B cell (primary cell): ENCODE results near the gene TRIM9. TPM values are rescaled to one million over a fixed set of nuclear protein-coding genes. Genes with fewer than 3 reads are reported as not detected.

Experiments used
- ATAC-seq: fragments of 200-7000 bp; cut with Tn5 transposase; one replicate; pipeline ENCODE4 v1.10.0; 2021; ENCODE audit warnings: low read depth, mild to moderate bottlenecking, moderate number of reproducible peaks, moderate library complexity
- CTCF ChIA-PET: fragments of 350-600 bp; sonication (Branson Sonifier 250); formaldehyde crosslinking; loops from one replicate; lab custom pipeline; 2021; ENCODE audit warnings: antibody characterized with exemption, inconsistent platforms; lab: Charles Lee
- POLR2A ChIA-PET: fragments of 350-600 bp; sonication (Branson Sonifier 250); formaldehyde crosslinking; loops from one replicate; lab custom pipeline; 2021; ENCODE audit warnings: antibody characterized with exemption; lab: Charles Lee
- DNase-seq: peaks from one replicate; pipeline ENCODE4 v3.0.0; 2013
- H2AFZ ChIP-seq: 2 replicates; pipeline ENCODE4 v1.6.1; 2012; ENCODE audit warnings: mild to moderate bottlenecking, low read depth, low read length; ENCODE audit not compliant: insufficient read depth, poor library complexity, severe bottlenecking
- H3K27ac ChIP-seq, 2 donors: 1 replicate in 1 of 2; 2 replicates in 1 of 2; pipeline ENCODE4 v1.5.1; 2012 to 2013; ENCODE audit warnings: low read length in 2 of 2, mild to moderate bottlenecking in 2 of 2, moderate library complexity in 1 of 2
- H3K27me3 ChIP-seq, 4 experiments: fragments of 200-600 bp in 1 of 4; sonication (generic) in 1 of 4; replicated peaks in 1 of 4; 1 replicate in 2 of 4; 2 replicates in 2 of 4; pipeline versions ENCODE4 v1.6.1 to v1.7.0; 2013 to 2016; ENCODE audit warnings: low read length in 3 of 4, mild to moderate bottlenecking in 2 of 4, mixed read lengths in 1 of 4, moderate library complexity in 1 of 4; ENCODE audit not compliant: insufficient read depth in 4 of 4, control insufficient read depth in 3 of 4; ENCODE audit errors: control extremely low read depth in 1 of 4
- H3K36me3 ChIP-seq, 2 experiments: replicated peaks in 1 of 2; 1 replicate in 1 of 2; 2 replicates in 1 of 2; pipeline versions ENCODE4 v1.6.1 to v1.7.1; 2013; ENCODE audit warnings: low read length in 1 of 2; ENCODE audit not compliant: insufficient read depth in 2 of 2, control insufficient read depth in 1 of 2; ENCODE audit errors: control extremely low read depth in 1 of 2, extremely low read depth in 1 of 2
- H3K4me1 ChIP-seq, 2 donors: fragments of 200-600 bp in 1 of 2; sonication (generic) in 1 of 2; 1 replicate in 1 of 2; 2 replicates in 1 of 2; pipeline versions ENCODE4 v1.5.1 to v1.6.1; 2013 to 2017; ENCODE audit warnings: low read length in 2 of 2; ENCODE audit not compliant: control insufficient read depth in 2 of 2, insufficient read depth in 2 of 2
- H3K4me2 ChIP-seq: replicated peaks from 2 replicates; pipeline ENCODE3; 2012; ENCODE audit warnings: mild to moderate bottlenecking, low read depth, low read length; ENCODE audit not compliant: poor library complexity, severe bottlenecking
- H3K4me3 ChIP-seq, 5 experiments: fragments of 200-600 bp in 1 of 5; sonication (generic) in 1 of 5; 1 replicate in 3 of 5; 2 replicates in 2 of 5; pipeline versions ENCODE4 v1.5.1 to v1.7.0; 2011 to 2016; ENCODE audit warnings: low read length in 4 of 5, mild to moderate bottlenecking in 4 of 5, low read depth in 2 of 5, control low read depth in 1 of 5, moderate library complexity in 1 of 5; ENCODE audit not compliant: insufficient read depth in 1 of 5; ENCODE audit errors: control extremely low read depth in 1 of 5, extremely low read depth in 1 of 5
- H3K79me2 ChIP-seq: fragments of 200-600 bp; sonication (generic); one replicate; pipeline ENCODE4 v1.6.0; 2016; ENCODE audit warnings: low read length; ENCODE audit not compliant: control insufficient read depth, insufficient read depth
- H3K9ac ChIP-seq: fragments of 200-600 bp; sonication (generic); 2 replicates; pipeline ENCODE4 v1.6.1; 2017; ENCODE audit warnings: mild to moderate bottlenecking, low read length, moderate library complexity
- H3K9me3 ChIP-seq, 3 donors: one replicate each; pipeline versions ENCODE4 v1.6.1 to v1.7.1; 2013; ENCODE audit warnings: low read length in 2 of 3; ENCODE audit not compliant: control insufficient read depth in 2 of 3, insufficient read depth in 1 of 3; ENCODE audit errors: control extremely low read depth in 1 of 3
- H4K20me1 ChIP-seq: 2 replicates; pipeline ENCODE4 v1.6.0; 2012; ENCODE audit warnings: mild to moderate bottlenecking, low read length; ENCODE audit not compliant: insufficient read depth, control insufficient read depth, poor library complexity, severe bottlenecking
- H3K27ac Mint-ChIP-seq: one replicate; pipeline ENCODE4 v1.8.0; 2021; ENCODE audit warnings: mixed read lengths
- H3K27me3 Mint-ChIP-seq: one replicate; pipeline ENCODE4 v1.8.0; 2021; ENCODE audit warnings: mixed read lengths
- H3K4me1 Mint-ChIP-seq: one replicate; pipeline ENCODE4 v1.8.0; 2021; ENCODE audit warnings: mixed read lengths
- H3K4me3 Mint-ChIP-seq: one replicate; pipeline ENCODE4 v1.8.0; 2021; ENCODE audit warnings: mixed read lengths
- H3K9me3 Mint-ChIP-seq: one replicate; pipeline ENCODE4 v1.8.0; 2022; ENCODE audit warnings: mixed read lengths; ENCODE audit not compliant: insufficient read depth
- CTCF ChIP-seq: fragments of 200-600 bp; IDR thresholded peaks from one replicate; pipeline ENCODE4 v1.8.0; 2022; ENCODE audit warnings: antibody characterized with exemption, mild to moderate bottlenecking
- EZH2 ChIP-seq: IDR thresholded peaks from 2 replicates; pipeline ENCODE4 v1.6.1; 2012; ENCODE audit warnings: borderline replicate concordance, low read depth, mild to moderate bottlenecking, moderate library complexity, low read length; ENCODE audit not compliant: insufficient read depth, poor library complexity, severe bottlenecking
- WGBS: methylation state at CpG from one replicate; pipeline ENCODE4 v1.1.5; 2013; ENCODE audit warnings: missing lambda C conversion rate; ENCODE audit not compliant: insufficient coverage; 5-methylcytosine and 5-hydroxymethylcytosine counted together
- intact Hi-C: fragments of 100-400 bp; cut with micrococcal nuclease; formaldehyde crosslinking; loops from one replicate; pipeline ENCODE4 v1.10.0; 2022
- polyA plus RNA-seq: library from polyadenylated mRNA; depleted of rRNA; stranded (reverse); fragments of >200 nt; gene quantifications from 2 replicates; pipeline ENCODE4 v1.2.3, GENCODE V29; 2012
- total RNA-seq, 2 donors: library from RNA; stranded (reverse); fragments of 120-200 nt in 1 of 2; gene quantifications; 1 replicate in 1 of 2; 2 replicates in 1 of 2; pipeline versions ENCODE4 v1.2.3 to v1.2.4, GENCODE V29; 2013 to 2022

Gene TRIM9
- total and polyA plus RNA-seq, 2 donors (not counting 1 experiment from before 2014, with no cell fraction given) = 0.24 to 0.32 TPM

- Histone ChIP-seq H3K27me3 (no peaks in the 10 kb centered on the region), H3K9ac (no peak overlapping the region), H3K27ac (no peak overlapping the region), H3K4me3 (no peak overlapping the region), H3K36me3 (no peaks in the 10 kb centered on the region), H2AFZ (no peak overlapping the region), H4K20me1 (no peaks in the 10 kb centered on the region), H3K79me2 (no peaks in the 10 kb centered on the region), H3K4me1 (no peaks in the 10 kb centered on the region), H3K4me2 (no peak overlapping the region), H3K9me3 (no peaks in the 10 kb centered on the region)
- POLR2A ChIA-PET = no interaction called here
- H3K4me1 Mint-ChIP-seq = no peaks in the 10 kb centered on the region
- no peak for DNase-seq
- peaks cover 37% of the 10 kb centered on the region for H3K27me3 Mint-ChIP-seq
- intact Hi-C loops = no loop called here
- no peak for ATAC-seq
- 91% methylated on average over 3 of the region's 4 CpGs for WGBS
- TF ChIP-seq EZH2 = no peak
- no peak overlapping the region for H3K4me3 Mint-ChIP-seq
- no peak overlapping the region for H3K27ac Mint-ChIP-seq
- no peaks in the 10 kb centered on the region for H3K9me3 Mint-ChIP-seq
- CTCF ChIA-PET = interaction anchor here (1.7 kb wide), 1 partner anchor 72 kb away, joined by 4 read pairs; no protein-coding TSS in a partner anchor
These were observed 162.1 kb downstream of the TRIM9 start for GRCh38 chr14:50932592-50933495.

- Histone ChIP-seq H2AFZ (no peak overlapping the region), H3K4me1 (no peaks in the 10 kb centered on the region), H3K36me3 (no peaks in the 10 kb centered on the region), H3K4me2 (no peak overlapping the region), H3K9ac (no peak overlapping the region), H3K27ac (no peak overlapping the region), H3K4me3 (no peak overlapping the region), H3K9me3 (no peaks in the 10 kb centered on the region), H3K27me3 (no peaks in the 10 kb centered on the region), H3K79me2 (no peaks in the 10 kb centered on the region), H4K20me1 (no peaks in the 10 kb centered on the region)
- DNase-seq (no peak), ATAC-seq (no peak)
- intact Hi-C loops = no loop called here
- TF ChIP-seq CTCF = no peak
- TF ChIP-seq EZH2 = no peak
- Mint-ChIP-seq H3K27ac (no peak overlapping the region), H3K9me3 (no peaks in the 10 kb centered on the region), H3K27me3 (peaks cover 37% of the 10 kb centered on the region), H3K4me1 (no peaks in the 10 kb centered on the region), H3K4me3 (no peak overlapping the region)
- POLR2A ChIA-PET = no interaction called here
- WGBS = 80% methylated on average over 1 of the region's 1 CpG
- CTCF ChIA-PET = interaction anchor here (1.7 kb wide), 1 partner anchor 72 kb away, joined by 4 read pairs; no protein-coding TSS in a partner anchor
These were observed 162.7 kb downstream of the TRIM9 start for GRCh38 chr14:50932156-50932555.
